ENCODE data around the gene MON1A.

GRCh38 chr3:49940667-49941249 is 11.1 kb upstream of the MON1A start:
- TF ChIP-seq ZNF207 (IDR thresholded peaks at IDR 0.05; ENCODE audit: borderline replicate concordance) = no peak
- TF ChIP-seq SMC3 (IDR thresholded peaks at IDR 0.05; ENCODE audit: borderline replicate concordance, low read length) = no peak
- TF ChIP-seq GABPA (IDR thresholded peaks at IDR 0.05; ENCODE audit: low read depth) = no peak
- no peak for TF ChIP-seq SIN3A (IDR thresholded peaks at IDR 0.05; ENCODE audit: low read depth, low read length)
- no peak for TF ChIP-seq CHD1 (IDR thresholded peaks at IDR 0.05; ENCODE audit: low read depth, low read length)
- TF ChIP-seq YY1 (IDR thresholded peaks at IDR 0.05; ENCODE audit: low read depth, low read length) = no peak
- no peak for TF ChIP-seq POLR2AphosphoS5 (IDR thresholded peaks at IDR 0.05; ENCODE audit: low read length)
- TF ChIP-seq CTCF (IDR thresholded peaks at IDR 0.05 in 2 of 3, conservative IDR thresholded peaks at IDR 0.05 in 1 of 3; ENCODE audit: control insufficient read depth in 2 of 3, extremely low read depth in 1 of 3, insufficient read depth in 1 of 3, low read depth in 3 of 3, low read length in 3 of 3) = no peak
- no peak for TF ChIP-seq SP1 (IDR thresholded peaks at IDR 0.05; ENCODE audit: low read depth, low read length)
- TF ChIP-seq MAX (IDR thresholded peaks at IDR 0.05; ENCODE audit: low read depth, low read length) = no peak
- TF ChIP-seq BRCA1 (IDR thresholded peaks at IDR 0.05; ENCODE audit: low read depth, low read length) = no peak
- TF ChIP-seq JUND (IDR thresholded peaks at IDR 0.05; ENCODE audit: low read depth, low read length) = no peak
- TF ChIP-seq MYB (IDR thresholded peaks at IDR 0.05; ENCODE audit: borderline replicate concordance, low read depth, low read length) = no peak
- TF ChIP-seq RAD21 (IDR thresholded peaks at IDR 0.05; ENCODE audit: insufficient read depth, low read depth, low read length) = no peak
